ENCODE data around the gene ZFYVE1. TPM values are rescaled to one million over a fixed set of nuclear protein-coding genes. Genes with fewer than 3 reads are reported as not detected.

ZFYVE1 gene
- total RNA-seq, 1 experiment from 2014 or later = 14.2 TPM

- Histone ChIP-seq H3K79me1 (ENCODE audit: insufficient read depth, low read depth, low read length, poor library complexity, severe bottlenecking) (no peaks in the 10 kb centered on the region), H3K23ac (ENCODE audit: insufficient read length, low read depth, low read length) (no peak overlapping the region), H4K5ac (ENCODE audit: insufficient read length, low read depth, low read length) (no peak overlapping the region), H4K8ac (replicated peaks; ENCODE audit: insufficient read length, low read depth, low read length) (no peak overlapping the region), H3K9ac (ENCODE audit: extremely low read depth, insufficient read length, low read length) (no peak overlapping the region), H3K27me3 (ENCODE audit: insufficient read depth, low read length) (no peaks in the 10 kb centered on the region), H2BK120ac (ENCODE audit: low read depth, low read length, poor library complexity, severe bottlenecking) (no peak overlapping the region), H4K20me1 (ENCODE audit: control insufficient read depth, insufficient read depth, insufficient read length) (no peaks in the 10 kb centered on the region), H3K18ac (ENCODE audit: insufficient read length, low read depth, low read length) (no peak overlapping the region), H3K23me2 (ENCODE audit: insufficient read length, low read depth, low read length, poor library complexity, severe bottlenecking) (no peaks in the 10 kb centered on the region), H2AFZ (ENCODE audit: low read length) (no peak overlapping the region), H3K56ac (ENCODE audit: insufficient read length, low read depth, low read length) (no peak overlapping the region), H3T11ph (ENCODE audit: low read length) (no peak overlapping the region), H3K9me3 (ENCODE audit: control insufficient read depth, low read depth, low read length) (no peaks in the 10 kb centered on the region), H3K79me2 (ENCODE audit: insufficient read depth, low read length) (no peaks in the 10 kb centered on the region), H3K4ac (ENCODE audit: low read depth, low read length) (no peak overlapping the region), H3K27ac (ENCODE audit: insufficient read length, low read depth, low read length) (no peak overlapping the region), H2BK12ac (ENCODE audit: insufficient read length, low read depth, low read length) (no peak overlapping the region), H3K4me2 (ENCODE audit: insufficient read depth, insufficient read length, low read length) (no peak overlapping the region), H4K91ac (ENCODE audit: insufficient read length, low read depth, low read length) (no peak overlapping the region), H2BK5ac (ENCODE audit: insufficient read length, low read length) (no peak overlapping the region), H2AK5ac (ENCODE audit: insufficient read length, low read length) (no peak overlapping the region), H2BK15ac (ENCODE audit: low read depth, low read length) (no peak overlapping the region), H3K14ac (ENCODE audit: insufficient read depth, low read length) (no peak overlapping the region), H2BK20ac (ENCODE audit: low read depth, low read length, poor library complexity, severe bottlenecking) (no peak overlapping the region), H3K4me1 (ENCODE audit: insufficient read depth, low read length) (no peaks in the 10 kb centered on the region)
- WGBS (ENCODE audit: extremely low coverage, insufficient read length, low lambda C conversion rate) = no CpG with 5 or more reads among the region's 6 CpGs
- TF ChIP-seq CTCF (conservative IDR thresholded peaks at IDR 0.05) = no peak
- Mint-ChIP-seq H3K27me3 (ENCODE audit: low read depth) (peaks cover 3% of the 10 kb centered on the region; the same call in 1 of the 2 replicates), H3K9me3 (no peaks in the 10 kb centered on the region; a peak in 2 of 5 replicates), H3K4me1 (peaks cover 0 to 10% of the 10 kb centered on the region in 2 experiments; a peak in 2 of 4 replicates), H3K4me3 (no peak overlapping the region), H3K36me3 (ENCODE audit: insufficient read depth in 1 of 3, low read depth in 3 of 3) (peaks cover 5 to 35% (median 25%) of the 10 kb centered on the region in 3 experiments; a peak in 6 of 7 replicates), H3K27ac (no peak overlapping the region)
- no peak for DNase-seq
These were observed 61.7 kb downstream of the ZFYVE1 start for GRCh38 chr14:72965249-72965648.
